HUES6 (cell line): Measurements from ENCODE around the gene C4orf50.

Source experiments
- H3K27ac ChIP-seq: 2 replicates; pipeline ENCODE4 v1.7.0; 2013; ENCODE audit warnings: low read depth, mild to moderate bottlenecking, low read length, inconsistent platforms
- H3K27me3 ChIP-seq: 2 replicates; pipeline ENCODE4 v1.6.1; 2013; ENCODE audit warnings: low read length; ENCODE audit not compliant: control insufficient read depth, insufficient read depth
- H3K36me3 ChIP-seq: 2 replicates; pipeline ENCODE4 v1.6.1; 2013; ENCODE audit warnings: low read length; ENCODE audit not compliant: control insufficient read depth, insufficient read depth
- H3K4me1 ChIP-seq: 2 replicates; pipeline ENCODE4 v1.6.1; 2013; ENCODE audit warnings: low read length; ENCODE audit not compliant: control insufficient read depth, insufficient read depth
- H3K4me3 ChIP-seq: 2 replicates; pipeline ENCODE4 v1.5.1; 2013; ENCODE audit warnings: low read depth, low read length
- H3K9ac ChIP-seq: one replicate; pipeline ENCODE4 v1.6.1; 2013; ENCODE audit warnings: mild to moderate bottlenecking, low read length
- H3K9me3 ChIP-seq: 2 replicates; pipeline ENCODE4 v1.6.1; 2013; ENCODE audit warnings: low read depth, low read length; ENCODE audit not compliant: control insufficient read depth, insufficient read depth

C4orf50 gene

GRCh38 chr4:5874811-5875449, 143.3 kb downstream of the C4orf50 start:
- Histone ChIP-seq H3K4me1 (peaks cover 7% of the 10 kb centered on the region), H3K36me3 (peaks cover 10% of the 10 kb centered on the region), H3K9ac (no peak overlapping the region), H3K27me3 (no peaks in the 10 kb centered on the region), H3K27ac (no peak overlapping the region), H3K9me3 (peaks cover 4% of the 10 kb centered on the region; the same call in 1 of the 2 replicates), H3K4me3 (no peak overlapping the region)

- peaks cover 4% of the 10 kb centered on the region; the same call in 1 of the 2 replicates for H3K9me3 ChIP-seq
- no peak overlapping the region for H3K4me3 ChIP-seq
- H3K4me1 ChIP-seq = peaks cover 7% of the 10 kb centered on the region
- H3K36me3 ChIP-seq = peaks cover 22% of the 10 kb centered on the region
- no peaks in the 10 kb centered on the region for H3K27me3 ChIP-seq
- no peak overlapping the region for H3K9ac ChIP-seq
- H3K27ac ChIP-seq = no peak overlapping the region
Observed at GRCh38 chr4:5870701-5871100, 147.5 kb downstream of the C4orf50 start.

GRCh38 chr4:5869966-5870619, 148.1 kb downstream of the C4orf50 start:
- Histone ChIP-seq H3K4me3 (no peak overlapping the region), H3K9me3 (peaks cover 4% of the 10 kb centered on the region; the same call in 1 of the 2 replicates), H3K4me1 (peaks cover 2% of the 10 kb centered on the region; the same call in 1 of the 2 replicates), H3K27ac (no peak overlapping the region), H3K27me3 (no peaks in the 10 kb centered on the region), H3K9ac (no peak overlapping the region), H3K36me3 (peaks cover 24% of the 10 kb centered on the region)

GRCh38 chr4:5867866-5868265, 150.4 kb downstream of the C4orf50 start:
- H3K36me3 ChIP-seq = peaks cover 29% of the 10 kb centered on the region
- H3K9ac ChIP-seq = no peak overlapping the region
- H3K9me3 ChIP-seq = peaks cover 2% of the 10 kb centered on the region; the same call in 1 of the 2 replicates
- H3K4me3 ChIP-seq = no peak overlapping the region
- H3K27me3 ChIP-seq = no peaks in the 10 kb centered on the region
- no peak overlapping the region for H3K27ac ChIP-seq
- H3K4me1 ChIP-seq = 0 out of 2 replicates have a peak, but pooled peaks cover 4% of the 10 kb centered on the region

GRCh38 chr4:5866841-5867813, 151.1 kb downstream of the C4orf50 start:
- no peak overlapping the region for H3K27ac ChIP-seq
- H3K4me3 ChIP-seq = no peak overlapping the region
- H3K9me3 ChIP-seq = no peaks in the 10 kb centered on the region
- no peaks in the 10 kb centered on the region for H3K27me3 ChIP-seq
- H3K36me3 ChIP-seq = peaks cover 32% of the 10 kb centered on the region
- H3K9ac ChIP-seq = no peak overlapping the region
- H3K4me1 ChIP-seq = 0 out of 2 replicates have a peak, but pooled peaks cover 4% of the 10 kb centered on the region

- H3K27ac ChIP-seq = no peak overlapping the region
- H3K9ac ChIP-seq = no peak overlapping the region
- no peaks in the 10 kb centered on the region for H3K9me3 ChIP-seq
- H3K27me3 ChIP-seq = no peaks in the 10 kb centered on the region
- H3K36me3 ChIP-seq = peaks cover 37% of the 10 kb centered on the region
- H3K4me3 ChIP-seq = no peak overlapping the region
- H3K4me1 ChIP-seq = 0 out of 2 replicates have a peak, but pooled peaks cover 4% of the 10 kb centered on the region
Observed at GRCh38 chr4:5865896-5866599, 152.2 kb downstream of the C4orf50 start.

- Histone ChIP-seq H3K4me1 (0 out of 2 replicates have a peak, but pooled peaks cover 4% of the 10 kb centered on the region), H3K27me3 (no peaks in the 10 kb centered on the region), H3K4me3 (no peak overlapping the region), H3K9ac (no peak overlapping the region), H3K27ac (no peak overlapping the region), H3K9me3 (no peaks in the 10 kb centered on the region), H3K36me3 (peaks cover 48% of the 10 kb centered on the region)
Observed at GRCh38 chr4:5863461-5864113, 154.6 kb downstream of the C4orf50 start.

GRCh38 chr4:5858020-5858769, 160.0 kb downstream of the C4orf50 start:
- no peak overlapping the region for H3K4me3 ChIP-seq
- H3K27ac ChIP-seq = no peak overlapping the region
- H3K36me3 ChIP-seq = peaks cover 79% of the 10 kb centered on the region
- no peak overlapping the region for H3K9ac ChIP-seq
- H3K9me3 ChIP-seq = no peaks in the 10 kb centered on the region
- H3K4me1 ChIP-seq = no peaks in the 10 kb centered on the region
- H3K27me3 ChIP-seq = no peaks in the 10 kb centered on the region

- Histone ChIP-seq H3K9ac (no peak overlapping the region), H3K4me1 (no peaks in the 10 kb centered on the region), H3K9me3 (no peaks in the 10 kb centered on the region), H3K36me3 (peaks cover 82% of the 10 kb centered on the region), H3K27ac (no peak overlapping the region), H3K27me3 (no peaks in the 10 kb centered on the region), H3K4me3 (no peak overlapping the region)
Observed at GRCh38 chr4:5857199-5857598, 161.0 kb downstream of the C4orf50 start.
